Measurements from ENCODE around the gene CD163.
"Not testable (repeated sequence)": the region's sequence is repeated elsewhere in the genome, so short reads cannot be mapped to it uniquely, and the experiment has no call there.

Gene CD163

GRCh38 chr12:7503686-7504415 lies at the start of gene CD163:
Gene CD163, minus strand, starts transcription at chr12:7503777. Its CDS starts 87 bp downstream, at chr12:7503690.
- DNase-seq = no peak

DNA sequence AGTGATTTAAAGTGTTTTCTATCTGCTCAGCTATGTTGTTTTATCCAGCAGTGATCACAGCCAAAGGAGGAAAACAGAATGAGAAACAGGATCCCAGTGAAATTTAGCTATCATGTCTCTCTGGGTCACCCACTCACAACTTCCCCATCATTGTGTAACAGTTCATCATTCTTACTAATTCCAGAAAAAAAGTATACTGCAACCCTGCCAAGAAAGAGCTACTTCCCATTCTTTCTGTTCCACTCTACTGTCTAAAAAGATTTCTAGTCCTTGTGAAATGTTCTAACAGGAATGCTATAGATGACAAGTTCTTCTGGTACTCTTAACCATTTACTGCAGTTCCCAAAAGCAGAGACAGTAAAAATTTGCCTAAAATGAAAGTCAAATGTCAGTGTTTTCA lies 39.2 kb upstream of the CD163 start:
- no peak for DNase-seq

DNA sequence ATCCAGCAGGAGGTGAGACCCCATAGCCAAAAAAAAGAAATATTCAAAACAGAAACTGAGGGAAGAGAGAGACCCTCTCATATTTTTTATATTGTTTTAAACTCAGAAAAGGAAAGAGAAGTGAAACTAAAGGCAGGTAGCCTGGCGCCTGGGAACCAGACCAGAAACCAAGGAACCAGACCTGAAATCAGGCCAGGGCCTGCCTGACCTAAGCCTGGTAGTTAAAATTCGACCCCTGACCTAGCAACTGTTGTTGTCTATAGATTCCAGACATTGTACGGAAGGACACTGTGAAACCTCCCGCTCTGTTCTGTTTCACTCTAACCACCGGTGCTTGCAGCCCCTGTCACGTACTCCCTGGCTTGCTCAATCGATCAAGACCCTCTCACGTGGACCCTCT lies 38.5 kb upstream of the CD163 start:
- DNase-seq = no peak

GRCh38 chr12:7514416-7514815 lies 10.8 kb upstream of the CD163 start:
- no peak for DNase-seq

DNA sequence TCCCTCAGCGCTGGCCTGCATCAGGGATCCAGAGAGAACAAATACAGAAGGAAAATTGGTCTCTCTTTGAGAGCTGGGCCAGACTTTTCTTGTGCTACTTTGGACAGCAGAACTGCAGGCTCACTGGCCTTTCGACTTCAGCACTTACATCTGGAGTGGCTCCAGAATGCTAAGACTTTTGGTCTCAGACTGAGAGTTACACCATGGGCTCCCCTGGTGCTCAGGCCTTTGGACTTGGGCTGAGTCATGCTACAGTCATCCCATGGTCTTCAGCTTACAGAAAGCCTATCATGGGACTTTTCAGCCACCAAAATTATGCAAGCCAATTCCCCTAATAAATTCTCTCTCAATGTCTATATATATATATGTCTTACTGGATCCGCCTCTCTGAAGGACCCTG lies 9.0 kb upstream of the CD163 start:
- DNase-seq = no peak

GRCh38 chr12:7509793-7510470 lies 6.4 kb upstream of the CD163 start:
- DNase-seq = not testable (repeated sequence)

- DNase-seq = no peak
These were observed 965 bp downstream of the CD163 start for GRCh38 chr12:7502612-7503011.

DNA sequence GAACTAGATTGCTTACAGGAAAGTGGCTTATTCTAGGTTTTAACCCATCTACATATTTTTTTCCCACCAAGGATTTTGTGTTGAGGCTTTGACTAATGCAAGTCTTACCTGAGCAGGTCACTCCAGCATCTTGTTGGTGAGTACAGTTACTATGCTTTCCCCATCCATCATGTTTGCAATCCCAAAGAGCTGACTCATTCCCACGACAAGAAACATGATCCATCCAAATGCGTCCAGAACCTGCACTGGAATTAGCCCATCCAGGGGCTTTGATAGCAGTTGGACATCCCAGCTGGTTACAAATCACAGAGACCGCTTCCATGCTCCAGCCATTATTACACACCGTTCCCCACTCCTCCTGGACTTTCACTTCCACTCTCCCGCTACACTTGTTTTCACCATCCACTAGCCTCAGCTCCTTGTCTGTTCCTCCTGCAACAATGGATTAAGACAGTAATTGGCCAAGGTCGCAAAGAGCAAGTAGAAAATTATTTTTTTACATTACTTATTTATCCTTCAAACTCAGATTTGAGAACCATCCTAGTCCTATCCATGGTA lies 2.5 kb downstream of the CD163 start:
- DNase-seq = no peak

GRCh38 chr12:7499636-7500035 lies 3.9 kb downstream of the CD163 start:
- no peak for DNase-seq

DNA sequence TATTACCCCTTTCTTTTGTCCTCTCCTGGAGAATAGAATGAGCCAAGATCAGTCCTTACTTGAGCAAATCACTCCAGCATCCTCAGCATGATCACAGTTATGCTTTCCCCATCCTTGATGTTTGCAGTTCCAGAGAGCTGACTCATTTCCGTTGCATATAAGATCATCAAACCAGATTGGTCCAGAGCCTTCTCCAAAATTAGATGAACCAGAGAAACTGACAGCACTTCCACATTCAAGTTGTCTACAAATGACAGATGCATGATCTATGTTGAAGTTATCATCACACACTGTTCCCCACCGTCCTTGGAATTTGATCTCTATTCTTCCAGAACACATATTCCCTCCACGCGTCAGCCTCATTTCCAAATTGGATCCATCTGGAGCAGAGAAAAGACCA lies 4.8 kb downstream of the CD163 start:
- no peak for DNase-seq

GRCh38 chr12:7497661-7498060 lies 5.9 kb downstream of the CD163 start:
- DNase-seq = no peak

- no peak for DNase-seq
These were observed 7.1 kb downstream of the CD163 start for GRCh38 chr12:7496451-7496850.

DNA sequence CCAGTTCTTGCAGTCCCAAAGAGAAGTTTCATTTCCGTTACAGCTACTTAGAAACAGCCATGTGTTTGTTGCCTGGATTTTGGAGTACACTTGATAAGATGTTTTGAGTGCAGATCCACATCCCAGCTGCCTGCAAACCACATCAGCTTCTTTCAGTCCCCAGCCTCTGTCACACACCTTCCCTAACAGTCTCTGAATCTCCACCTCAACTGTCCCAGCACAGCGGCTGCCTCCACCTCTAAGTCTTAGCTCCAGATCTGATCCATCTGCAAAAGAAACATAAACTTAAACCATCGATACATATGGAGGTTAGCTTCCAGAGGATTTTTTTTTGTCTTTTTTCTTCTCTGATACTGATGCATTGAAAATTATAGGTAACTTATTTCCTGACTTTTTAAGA lies 8.4 kb downstream of the CD163 start:
- no peak for DNase-seq

GRCh38 chr12:7493006-7493405 lies 10.6 kb downstream of the CD163 start:
- no peak for DNase-seq

GRCh38 chr12:7486512-7486911 lies 17.1 kb downstream of the CD163 start:
- no peak for DNase-seq

GRCh38 chr12:7485095-7485494 lies 18.5 kb downstream of the CD163 start:
- DNase-seq = no peak

DNA sequence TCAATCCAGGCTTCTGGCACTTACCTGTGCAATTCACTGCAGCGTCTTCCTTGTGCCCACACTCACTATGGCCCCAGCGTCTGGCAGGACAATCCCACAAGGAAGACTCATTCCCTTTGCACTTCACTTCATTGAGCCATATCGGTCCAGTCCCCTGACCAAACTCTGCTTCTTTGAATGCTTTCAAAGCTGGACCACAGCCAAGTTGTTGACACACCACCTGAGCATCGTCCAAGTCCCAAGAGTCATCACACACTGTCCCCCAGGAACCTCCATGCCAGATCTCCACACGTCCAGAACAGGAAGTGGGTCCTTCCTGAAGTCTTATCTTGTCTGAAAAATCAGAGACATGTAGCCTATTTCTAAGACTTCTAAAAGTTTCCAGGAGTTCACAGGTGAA lies 20.2 kb downstream of the CD163 start:
- no peak for DNase-seq

DNA sequence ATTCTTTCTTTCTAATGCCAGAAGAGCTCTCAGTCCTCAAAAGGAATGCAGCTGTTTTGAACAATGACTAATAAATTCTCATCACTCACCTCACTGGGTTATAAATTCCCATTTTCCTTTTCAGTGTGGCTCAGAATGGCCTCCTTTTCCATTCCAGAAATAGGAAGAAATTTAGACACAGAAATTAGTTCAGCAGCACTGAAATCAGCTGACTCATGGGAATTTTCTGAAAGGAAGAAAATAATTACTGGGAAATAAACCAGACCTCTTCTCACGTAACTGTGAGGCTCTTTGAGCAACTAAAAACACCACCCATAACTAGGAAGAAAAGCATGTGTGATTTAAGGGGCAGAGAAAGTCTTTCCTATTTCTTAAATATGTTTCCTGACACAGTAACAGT lies 23.8 kb downstream of the CD163 start:
- DNase-seq = no peak

DNA sequence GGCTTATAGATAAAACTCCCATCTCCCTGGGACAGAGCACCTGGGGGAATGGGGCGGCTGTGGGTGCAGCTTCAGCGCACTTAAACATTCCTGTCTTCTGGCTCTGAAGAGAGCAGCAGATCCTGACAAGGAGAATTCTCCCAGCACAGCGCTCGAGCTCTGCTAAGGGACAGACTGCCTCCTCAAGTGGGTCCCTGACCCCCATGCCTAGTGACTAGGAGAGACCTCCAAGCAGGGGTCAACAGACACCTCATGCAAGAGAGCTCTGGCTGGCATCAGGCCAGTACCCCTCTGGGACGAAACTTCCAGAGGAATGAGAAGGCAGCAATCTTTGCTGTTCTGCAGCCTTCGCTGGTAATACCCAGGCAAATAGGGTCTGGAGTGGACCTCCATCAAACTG lies 31.5 kb downstream of the CD163 start:
- DNase-seq = no peak

DNA sequence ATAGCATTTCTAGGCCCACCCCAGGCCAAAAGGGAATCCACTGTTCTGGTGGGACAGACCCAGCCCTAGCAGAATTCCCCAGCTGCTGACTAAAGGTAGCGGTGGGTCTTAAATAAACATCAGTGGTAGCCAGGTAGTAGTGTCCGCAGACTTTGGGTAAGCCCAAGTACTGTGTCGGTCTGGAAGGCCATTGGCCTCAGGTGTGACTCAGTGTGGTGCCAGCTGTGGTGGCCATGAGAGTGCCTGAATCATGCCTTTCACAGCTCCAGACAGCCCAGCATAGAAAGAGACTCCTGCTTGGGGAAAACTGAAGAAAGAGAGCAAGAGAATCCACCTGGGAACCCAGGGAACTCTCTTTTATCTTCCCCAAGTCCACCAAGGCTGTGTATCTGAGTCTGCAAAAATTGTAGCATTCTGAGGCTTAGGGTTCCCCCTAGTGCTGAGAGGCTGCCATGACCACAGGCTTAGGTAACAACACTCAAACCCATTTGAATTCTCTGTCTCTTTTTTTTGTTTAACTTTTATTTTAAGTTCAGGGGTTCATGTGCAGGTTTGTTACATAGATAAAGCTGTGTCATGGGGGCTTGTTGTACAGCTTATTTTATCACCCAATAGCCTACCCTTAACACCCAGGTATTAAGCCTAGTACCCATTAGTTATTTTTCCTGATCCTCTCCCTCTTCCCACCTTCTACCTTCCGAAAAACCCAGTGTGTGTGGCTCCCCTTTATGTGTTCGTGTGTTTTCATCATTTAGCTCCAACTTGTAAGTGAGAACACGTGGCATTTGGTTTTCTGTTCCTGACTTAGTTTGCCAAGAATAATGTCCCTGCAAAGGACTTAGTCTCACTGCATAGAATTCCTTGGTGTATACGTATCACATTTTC lies 43.0 kb downstream of the CD163 start:
- no peak for DNase-seq

GRCh38 chr12:7459973-7460372 lies 43.6 kb downstream of the CD163 start:
- DNase-seq = no peak

- DNase-seq = no peak
These were observed 51.8 kb downstream of the CD163 start for GRCh38 chr12:7451756-7452155.

DNA sequence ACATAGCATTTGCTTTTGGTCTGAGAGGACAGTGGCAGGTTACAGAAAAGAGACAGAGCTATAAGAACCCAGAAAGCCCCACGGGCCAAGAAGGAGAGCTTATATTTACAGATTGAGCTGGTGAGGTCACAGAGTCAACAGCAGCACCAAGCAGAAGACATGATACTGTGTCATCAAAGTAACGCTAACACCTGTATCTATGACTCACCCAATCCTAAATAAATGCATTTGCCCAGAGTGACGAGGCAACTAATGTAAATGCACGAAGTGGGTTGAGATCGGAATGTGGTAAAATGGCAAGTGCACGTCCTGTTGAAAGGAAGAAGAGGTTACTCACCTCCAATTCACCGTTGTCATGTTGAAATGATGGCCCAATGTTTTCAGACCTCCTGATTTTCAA lies 52.9 kb downstream of the CD163 start:
- no peak for DNase-seq
